Measurements from ENCODE around the gene CDC42EP4.

The CDC42EP4 gene, protein sequence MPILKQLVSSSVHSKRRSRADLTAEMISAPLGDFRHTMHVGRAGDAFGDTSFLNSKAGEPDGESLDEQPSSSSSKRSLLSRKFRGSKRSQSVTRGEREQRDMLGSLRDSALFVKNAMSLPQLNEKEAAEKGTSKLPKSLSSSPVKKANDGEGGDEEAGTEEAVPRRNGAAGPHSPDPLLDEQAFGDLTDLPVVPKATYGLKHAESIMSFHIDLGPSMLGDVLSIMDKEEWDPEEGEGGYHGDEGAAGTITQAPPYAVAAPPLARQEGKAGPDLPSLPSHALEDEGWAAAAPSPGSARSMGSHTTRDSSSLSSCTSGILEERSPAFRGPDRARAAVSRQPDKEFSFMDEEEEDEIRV

GRCh38 chr17:73311781-73312641 lies at the start of gene CDC42EP4:
Gene CDC42EP4 (minus strand): TSS chr17:73312001. CDS start chr17:73286500, 25,501 bp downstream.
- peak; percentile 74 for DNase-seq

DNA sequence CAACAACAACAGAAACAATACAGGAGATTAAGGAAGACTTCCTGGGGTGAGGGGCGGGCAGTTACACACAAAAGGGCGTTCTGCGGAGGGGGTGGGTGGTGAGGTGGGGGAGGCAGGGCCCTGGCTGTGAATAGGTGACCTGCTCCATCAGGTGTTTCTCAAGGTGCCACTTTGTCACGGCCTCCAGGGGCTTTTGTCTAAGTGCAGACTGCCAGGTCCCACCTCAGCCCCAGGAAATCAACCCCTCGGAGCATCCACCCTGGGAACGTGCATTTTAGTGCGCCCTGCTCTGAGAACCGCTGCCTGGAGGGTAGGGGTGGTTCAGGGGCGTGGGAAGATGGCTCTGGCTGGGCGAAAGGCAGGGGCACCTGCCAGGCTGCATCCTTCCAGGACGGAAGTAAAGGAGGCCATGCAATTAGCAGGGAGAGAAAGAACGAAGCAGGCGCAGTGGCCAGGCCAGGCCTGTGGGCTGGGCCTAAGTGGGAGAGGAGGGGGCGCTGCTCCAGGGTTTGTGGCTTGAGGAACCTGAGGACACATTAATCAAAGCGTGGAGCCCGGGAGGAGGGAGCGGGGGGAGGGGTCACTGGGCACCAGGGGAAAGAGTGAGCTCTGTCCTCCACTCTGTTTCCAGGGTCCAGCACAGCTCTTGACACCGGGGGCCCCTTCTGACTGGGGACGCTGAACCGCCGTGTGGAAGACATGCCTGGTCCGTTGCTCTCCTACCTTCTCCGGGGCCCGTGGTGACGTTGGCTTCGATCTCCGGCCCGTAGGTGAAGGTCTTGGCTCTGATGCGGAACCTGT lies 49.4 kb upstream of the CDC42EP4 start:
- DNase-seq = no peak

- no peak for DNase-seq
Measured at GRCh38 chr17:73359987-73360410, 48.2 kb upstream of the CDC42EP4 start.

DNA sequence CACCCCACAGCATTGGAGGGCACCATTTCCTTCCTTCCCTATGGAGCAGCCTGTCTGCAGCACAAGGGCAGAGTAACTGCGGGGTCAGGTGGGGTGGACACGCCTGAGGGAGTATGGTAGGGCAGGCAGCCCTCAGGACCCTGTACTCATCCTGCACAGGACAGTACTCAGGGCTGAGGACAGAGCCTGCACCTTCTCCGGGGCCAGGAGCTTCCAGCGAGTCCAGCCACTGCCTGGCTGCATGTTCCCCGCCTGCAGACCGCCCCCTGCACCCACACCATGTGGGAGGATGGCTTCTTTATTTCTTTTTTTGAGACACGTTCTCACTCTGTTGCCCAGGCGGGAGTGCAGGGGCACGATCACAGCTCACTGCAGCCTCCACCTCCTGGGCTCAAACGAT lies 47.6 kb upstream of the CDC42EP4 start:
- no peak for DNase-seq

- DNase-seq = no peak
Measured at GRCh38 chr17:73358668-73359067, 46.9 kb upstream of the CDC42EP4 start.

GRCh38 chr17:73357981-73358380 lies 46.2 kb upstream of the CDC42EP4 start:
- no peak for DNase-seq

GRCh38 chr17:73357318-73357717 lies 45.5 kb upstream of the CDC42EP4 start:
- DNase-seq = no peak

DNA sequence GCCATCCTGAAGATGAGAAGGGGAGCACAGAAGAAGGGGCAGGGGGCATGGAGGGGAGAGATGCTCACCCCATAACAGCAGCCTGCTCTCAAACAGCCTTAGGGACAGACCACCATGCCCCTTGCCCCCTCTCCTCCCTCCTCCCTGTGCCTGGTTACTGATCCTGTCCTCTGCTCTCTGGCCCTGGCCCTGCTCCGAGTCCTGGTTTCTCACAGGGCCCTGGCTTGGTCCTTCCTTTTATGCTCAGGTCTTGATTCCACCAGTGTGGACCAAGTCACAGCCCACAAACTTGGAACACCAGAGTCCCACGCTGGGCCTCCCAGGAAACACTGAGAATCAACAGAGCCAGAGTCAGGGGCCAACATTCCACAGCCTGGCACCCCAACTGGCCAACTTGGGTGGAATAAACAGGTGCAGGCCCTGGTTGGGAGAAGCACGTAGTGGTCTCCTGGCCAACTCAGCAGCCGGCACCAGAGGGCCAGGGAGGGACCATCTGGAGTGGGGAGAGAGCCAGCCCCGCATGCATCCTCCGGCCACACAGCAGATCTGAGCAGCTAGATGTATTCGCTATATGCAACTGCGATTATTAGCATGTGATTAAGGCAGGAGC lies 44.9 kb upstream of the CDC42EP4 start:
- DNase-seq = no peak

GRCh38 chr17:73354423-73355284 lies 42.9 kb upstream of the CDC42EP4 start:
- no peak for DNase-seq

GRCh38 chr17:73352261-73352660 lies 40.5 kb upstream of the CDC42EP4 start:
- no peak for DNase-seq

DNA sequence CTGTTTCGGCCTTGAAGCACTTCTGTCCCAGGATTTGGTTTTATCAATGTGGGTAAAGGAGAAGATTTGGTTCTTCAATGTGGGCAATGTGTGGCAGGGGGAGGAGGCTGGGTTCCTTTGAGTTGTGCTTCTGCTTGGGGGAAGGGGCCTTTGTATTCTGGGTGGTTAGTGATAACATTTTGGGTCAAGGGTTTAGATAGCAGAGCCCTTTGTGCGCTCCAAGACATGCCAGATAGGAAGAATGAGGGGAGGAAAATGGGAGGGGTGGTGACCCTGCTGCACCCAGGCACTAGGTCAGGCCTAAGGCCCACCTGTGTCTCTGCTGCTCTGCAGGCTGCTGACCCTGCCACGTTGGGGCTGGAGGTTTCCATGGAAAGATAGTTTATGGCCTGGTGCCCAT lies 40.0 kb upstream of the CDC42EP4 start:
- no peak for DNase-seq

GRCh38 chr17:73350864-73351263 lies 39.1 kb upstream of the CDC42EP4 start:
- no peak for DNase-seq

GRCh38 chr17:73349647-73350046 lies 37.8 kb upstream of the CDC42EP4 start:
- DNase-seq = no peak

DNA sequence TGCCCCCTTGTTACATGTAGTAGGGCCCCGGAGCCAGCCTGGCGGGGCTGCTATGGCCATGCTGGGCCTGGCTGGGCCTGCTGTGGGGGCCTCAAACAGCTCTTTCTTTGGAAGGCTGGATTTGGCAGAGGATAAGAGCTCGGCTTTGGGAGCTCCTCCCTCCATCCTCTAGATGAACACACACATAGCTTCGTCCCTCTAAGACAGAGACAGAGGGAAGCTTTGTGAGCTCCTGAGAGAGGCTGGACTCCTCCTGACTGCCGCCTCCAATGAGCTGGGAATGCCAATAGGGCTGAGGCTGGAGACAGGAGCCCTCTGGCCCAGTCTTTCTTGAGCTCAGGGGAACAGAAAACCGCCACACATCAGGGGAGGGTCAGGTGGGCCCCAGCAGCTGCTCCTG lies 37.3 kb upstream of the CDC42EP4 start:
- no peak for DNase-seq

- DNase-seq = no peak
Measured at GRCh38 chr17:73348829-73349095, 37.0 kb upstream of the CDC42EP4 start.

- no peak for DNase-seq
Measured at GRCh38 chr17:73348018-73348828, 36.4 kb upstream of the CDC42EP4 start.

DNA sequence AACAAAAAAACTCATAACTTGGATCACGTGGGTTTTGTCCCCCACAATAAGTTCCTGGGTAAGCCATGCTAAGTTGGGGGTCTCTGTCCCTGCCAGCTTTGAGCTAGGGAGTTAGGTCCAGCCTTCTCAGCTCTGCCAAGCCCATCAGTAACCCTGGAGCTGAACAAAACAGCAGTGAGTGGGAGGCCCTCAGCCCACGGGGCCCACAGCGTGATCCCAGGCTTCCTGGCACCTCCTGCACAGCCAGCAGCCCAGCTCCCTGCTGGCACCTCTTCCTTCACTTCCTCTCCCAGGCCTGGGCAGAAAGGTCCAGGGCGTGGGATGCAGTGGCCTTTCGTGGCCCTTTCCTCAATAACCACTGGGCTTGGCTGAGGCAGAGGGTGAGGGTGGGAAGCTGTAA lies 35.5 kb upstream of the CDC42EP4 start:
- DNase-seq = no peak

DNA sequence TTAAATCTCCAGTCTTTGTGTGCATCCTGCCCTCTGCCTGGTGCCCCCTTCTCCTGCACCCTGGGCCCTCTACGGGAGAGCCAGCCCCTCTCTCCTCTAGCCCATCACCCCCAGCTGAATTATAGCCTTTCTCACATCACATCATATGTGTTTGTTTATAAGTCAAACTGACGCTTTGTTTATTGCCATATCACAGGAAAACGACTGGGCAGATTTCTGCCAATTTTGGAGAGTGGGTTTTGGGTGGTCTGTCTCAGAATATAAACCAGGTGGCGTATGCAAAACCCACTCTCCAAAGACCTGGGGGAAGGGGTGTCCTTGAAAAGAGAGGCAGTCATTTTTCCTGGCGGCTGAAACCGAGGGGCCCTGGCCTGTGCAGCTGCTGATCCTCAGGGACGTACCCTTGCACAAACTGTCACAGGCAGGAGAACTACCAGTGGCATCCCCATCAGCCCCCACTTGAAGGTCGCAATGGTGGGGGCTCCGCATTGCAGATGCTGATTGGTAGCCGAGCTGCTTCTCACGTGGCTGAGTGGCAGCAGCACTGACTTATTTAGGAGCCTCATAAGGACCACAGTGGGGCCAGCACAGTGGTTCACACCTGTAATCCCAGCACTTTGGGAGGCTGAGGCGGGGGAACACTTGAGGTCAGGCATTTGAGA lies 34.8 kb upstream of the CDC42EP4 start:
- DNase-seq = no peak

GRCh38 chr17:73343739-73344454 lies 32.1 kb upstream of the CDC42EP4 start:
- no peak for DNase-seq

GRCh38 chr17:73343168-73343634 lies 31.4 kb upstream of the CDC42EP4 start:
- no peak for DNase-seq

Measured in CD4-positive, alpha-beta T cell treated with Interleukin-4 for 4 hours (primary cell).